H9 (cell line): Measurements from ENCODE around the gene TMEM132D. TPM values are rescaled to one million over a fixed set of nuclear protein-coding genes. Genes with fewer than 3 reads are reported as not detected.

Experiments used
- DNase-seq: peaks from one replicate; pipeline ENCODE4 v3.0.0-alpha.2; 2017
- H2AFZ ChIP-seq: one replicate; pipeline ENCODE4 v1.6.1; 2013; ENCODE audit warnings: mild to moderate bottlenecking, low read length, control low read depth, moderate library complexity
- H2AK5ac ChIP-seq: 2 replicates; pipeline ENCODE4 v1.6.1; 2013; ENCODE audit warnings: low read length, control low read depth, mixed read lengths; ENCODE audit not compliant: insufficient read length
- H2BK120ac ChIP-seq: one replicate; pipeline ENCODE4 v1.6.1; 2013; ENCODE audit warnings: low read depth, mild to moderate bottlenecking, low read length, control low read depth, inconsistent platforms; ENCODE audit not compliant: poor library complexity, severe bottlenecking
- H2BK12ac ChIP-seq: 2 replicates; pipeline ENCODE4 v1.6.1; 2013; ENCODE audit warnings: low read length, control low read depth, mixed read lengths, low read depth; ENCODE audit not compliant: insufficient read length
- H2BK15ac ChIP-seq: 2 replicates; pipeline ENCODE4 v1.6.1; 2013; ENCODE audit warnings: low read depth, low read length, control low read depth
- H2BK20ac ChIP-seq: one replicate; pipeline ENCODE4 v1.6.1; 2013; ENCODE audit warnings: low read depth, mild to moderate bottlenecking, low read length, control low read depth, inconsistent platforms; ENCODE audit not compliant: poor library complexity, severe bottlenecking
- H2BK5ac ChIP-seq: 2 replicates; pipeline ENCODE4 v1.6.1; 2013; ENCODE audit warnings: low read length, control low read depth, mixed read lengths; ENCODE audit not compliant: insufficient read length
- H3K14ac ChIP-seq: 2 replicates; pipeline ENCODE4 v1.6.1; 2013; ENCODE audit warnings: low read length, control low read depth; ENCODE audit not compliant: insufficient read depth
- H3K18ac ChIP-seq: 2 replicates; pipeline ENCODE4 v1.6.1; 2013; ENCODE audit warnings: low read depth, mild to moderate bottlenecking, mixed read lengths, low read length, control low read depth; ENCODE audit not compliant: insufficient read length
- H3K23ac ChIP-seq: 2 replicates; pipeline ENCODE4 v1.6.1; 2013; ENCODE audit warnings: low read length, control low read depth, mixed read lengths, low read depth; ENCODE audit not compliant: insufficient read length
- H3K23me2 ChIP-seq: 2 replicates; pipeline ENCODE4 v1.6.1; 2013; ENCODE audit warnings: low read depth, mild to moderate bottlenecking, mixed read lengths, low read length, control low read depth; ENCODE audit not compliant: insufficient read length, poor library complexity, severe bottlenecking
- H3K27ac ChIP-seq: 2 replicates; pipeline ENCODE4 v1.5.1; 2013; ENCODE audit warnings: low read length, control low read depth, mixed read lengths, low read depth; ENCODE audit not compliant: insufficient read length
- H3K27me3 ChIP-seq: 2 replicates; pipeline ENCODE4 v1.6.1; 2013; ENCODE audit warnings: low read length, control low read depth, inconsistent platforms; ENCODE audit not compliant: insufficient read depth
- H3K4ac ChIP-seq: 2 replicates; pipeline ENCODE4 v1.6.1; 2013; ENCODE audit warnings: low read depth, mild to moderate bottlenecking, control low read depth, inconsistent platforms, low read length, moderate library complexity
- H3K4me1 ChIP-seq: 2 replicates; pipeline ENCODE4 v1.6.1; 2013; ENCODE audit warnings: low read length, control low read depth, inconsistent platforms; ENCODE audit not compliant: insufficient read depth
- H3K4me2 ChIP-seq: 2 replicates; pipeline ENCODE4 v1.6.1; 2013; ENCODE audit warnings: low read length, control low read depth, mixed read lengths; ENCODE audit not compliant: insufficient read length, insufficient read depth
- H3K56ac ChIP-seq: 2 replicates; pipeline ENCODE4 v1.6.1; 2013; ENCODE audit warnings: low read depth, mild to moderate bottlenecking, mixed read lengths, low read length, control low read depth; ENCODE audit not compliant: insufficient read length
- H3K79me1 ChIP-seq: 2 replicates; pipeline ENCODE4 v1.6.1; 2013; ENCODE audit warnings: low read depth, mild to moderate bottlenecking, moderate library complexity, low read length, control low read depth, inconsistent platforms; ENCODE audit not compliant: insufficient read depth, poor library complexity, severe bottlenecking
- H3K79me2 ChIP-seq: 2 replicates; pipeline ENCODE4 v1.6.1; 2013; ENCODE audit warnings: low read length, control low read depth, inconsistent platforms; ENCODE audit not compliant: insufficient read depth
- H3K9ac ChIP-seq: 2 replicates; pipeline ENCODE4 v1.6.1; 2013; ENCODE audit warnings: low read length, control low read depth, mixed read lengths; ENCODE audit not compliant: insufficient read length; ENCODE audit errors: extremely low read depth
- H3K9me3 ChIP-seq: one replicate; pipeline ENCODE4 v1.6.1; 2013; ENCODE audit warnings: low read depth, low read length, inconsistent platforms; ENCODE audit not compliant: control insufficient read depth
- H3T11ph ChIP-seq: one replicate; pipeline ENCODE4 v1.6.1; 2013; ENCODE audit warnings: mild to moderate bottlenecking, low read length, control low read depth, inconsistent platforms
- H4K20me1 ChIP-seq: one replicate; pipeline ENCODE4 v1.6.1; 2013; ENCODE audit not compliant: control insufficient read depth, insufficient read length, insufficient read depth
- H4K5ac ChIP-seq: 2 replicates; pipeline ENCODE4 v1.6.1; 2013; ENCODE audit warnings: low read depth, mild to moderate bottlenecking, mixed read lengths, low read length, control low read depth; ENCODE audit not compliant: insufficient read length
- H4K8ac ChIP-seq: replicated peaks from 2 replicates; pipeline ENCODE4 v1.6.1; 2013; ENCODE audit warnings: low read length, control low read depth, mixed read lengths, low read depth; ENCODE audit not compliant: insufficient read length
- H4K91ac ChIP-seq: 2 replicates; pipeline ENCODE4 v1.6.1; 2013; ENCODE audit warnings: low read depth, mild to moderate bottlenecking, moderate library complexity, mixed read lengths, low read length, control low read depth; ENCODE audit not compliant: insufficient read length
- H3K27ac Mint-ChIP-seq, 3 experiments: 2 replicates in 2 of 3; 3 replicates in 1 of 3; pipeline ENCODE4 v1.8.0; 2020 to 2021; ENCODE audit warnings: mixed read lengths in 3 of 3, mild to moderate bottlenecking in 1 of 3, moderate library complexity in 1 of 3
- H3K27me3 Mint-ChIP-seq: 2 replicates; pipeline ENCODE4 v1.8.0; 2021; ENCODE audit warnings: low read depth, mild to moderate bottlenecking, moderate library complexity, mixed read lengths
- H3K36me3 Mint-ChIP-seq, 3 experiments: 2 replicates in 2 of 3; 3 replicates in 1 of 3; pipeline ENCODE4 v1.8.0; 2020 to 2021; ENCODE audit warnings: low read depth in 3 of 3, mixed read lengths in 3 of 3; ENCODE audit not compliant: insufficient read depth in 1 of 3
- H3K4me1 Mint-ChIP-seq, 2 experiments: 2 replicates each; pipeline ENCODE4 v1.8.0; 2020; ENCODE audit warnings: mixed read lengths in 2 of 2
- H3K4me3 Mint-ChIP-seq, 2 experiments: 2 replicates in 1 of 2; 3 replicates in 1 of 2; pipeline ENCODE4 v1.8.0; 2020 to 2021; ENCODE audit warnings: mild to moderate bottlenecking in 2 of 2, mixed read lengths in 2 of 2, moderate library complexity in 1 of 2
- H3K9me3 Mint-ChIP-seq, 2 experiments: 2 replicates in 1 of 2; 3 replicates in 1 of 2; pipeline ENCODE4 v1.8.0; 2020; ENCODE audit warnings: mild to moderate bottlenecking in 2 of 2, mixed read lengths in 2 of 2, moderate library complexity in 1 of 2
- CTCF ChIP-seq: fragments of 200-600 bp; sonication (generic); conservative IDR thresholded peaks from 3 replicates; pipeline ENCODE4 v1.8.0; 2021; ENCODE audit warnings: antibody characterized with exemption, mild to moderate bottlenecking
- WGBS: extraction: QIAGEN DNeasy Blood & Tissue Kit; methylation state at CpG from one replicate; pipeline ENCODE4 v1.1.7; 2013; ENCODE audit warnings: missing lambda C conversion rate, low lambda C conversion rate, mixed read lengths; ENCODE audit not compliant: insufficient read length; ENCODE audit errors: extremely low coverage; 5-methylcytosine and 5-hydroxymethylcytosine counted together
- total RNA-seq: library from RNA; stranded (reverse); gene quantifications from 2 replicates; pipeline ENCODE4 v1.2.1, GENCODE V29; 2021

TMEM132D gene
- total RNA-seq, 1 experiment from 2014 or later = 6.1 TPM

- Histone ChIP-seq H3K27ac (no peak overlapping the region), H3K56ac (no peak overlapping the region), H3K18ac (no peak overlapping the region), H2BK5ac (no peak overlapping the region), H3K4me1 (no peaks in the 10 kb centered on the region), H3K14ac (no peak overlapping the region), H2BK20ac (no peak overlapping the region), H2BK12ac (no peak overlapping the region), H3K79me2 (no peaks in the 10 kb centered on the region; the same call in 1 of the 2 replicates), H4K5ac (no peak overlapping the region), H2BK120ac (no peak overlapping the region), H4K20me1 (no peaks in the 10 kb centered on the region), H3K9ac (no peak overlapping the region), H3K9me3 (no peaks in the 10 kb centered on the region), H3K27me3 (no peaks in the 10 kb centered on the region), H3T11ph (no peak overlapping the region), H2BK15ac (no peak overlapping the region), H2AFZ (no peak overlapping the region), H3K4ac (no peak overlapping the region), H3K4me2 (no peak overlapping the region), H3K23ac (no peak overlapping the region), H2AK5ac (no peak overlapping the region), H3K79me1 (no peaks in the 10 kb centered on the region), H3K23me2 (no peaks in the 10 kb centered on the region), H4K8ac (no peak overlapping the region), H4K91ac (no peak overlapping the region)
- Mint-ChIP-seq H3K27ac (no peak overlapping the region; a peak in 2 of 7 replicates), H3K4me1 (peaks cover 12 to 13% of the 10 kb centered on the region in 2 experiments), H3K4me3 (no peak overlapping the region), H3K36me3 (peaks cover 0 to 4% (median 0%) of the 10 kb centered on the region in 3 experiments; a peak in 1 of 7 replicates), H3K27me3 (no peaks in the 10 kb centered on the region), H3K9me3 (peaks cover 0 to 5% of the 10 kb centered on the region in 2 experiments; a peak in 1 of 5 replicates)
- WGBS = no CpG with 5 or more reads among the region's 9 CpGs
- no peak for DNase-seq
- TF ChIP-seq CTCF = no peak
Measured at GRCh38 chr12:129366656-129367055, 537.2 kb downstream of the TMEM132D start.
